ENCODE data around the gene ANKRD49. TPM values are rescaled to one million over a fixed set of nuclear protein-coding genes. Genes with fewer than 3 reads are reported as not detected.

Gene ANKRD49
- total RNA-seq, 4 donors from 2014 or later = 5.0 to 23.4 (median 18.2) TPM

- no peaks in the 10 kb centered on the region for H3K4me1 ChIP-seq
- no peak for DNase-seq (ENCODE audit: low spot score in 2 of 2)
- H3K27me3 ChIP-seq = no peaks in the 10 kb centered on the region
- no peaks in the 10 kb centered on the region for H3K9me3 ChIP-seq
- no peak overlapping the region for H3K27ac ChIP-seq
- WGBS = 55% methylated on average over 3 of the region's 3 CpGs
- TF ChIP-seq EP300 (IDR thresholded peaks at IDR 0.05) (no peak), POLR2A (IDR thresholded peaks at IDR 0.05) (no peak), POLR2AphosphoS5 (IDR thresholded peaks at IDR 0.05) (no peak)
- TF ChIP-seq, protein P1, sequence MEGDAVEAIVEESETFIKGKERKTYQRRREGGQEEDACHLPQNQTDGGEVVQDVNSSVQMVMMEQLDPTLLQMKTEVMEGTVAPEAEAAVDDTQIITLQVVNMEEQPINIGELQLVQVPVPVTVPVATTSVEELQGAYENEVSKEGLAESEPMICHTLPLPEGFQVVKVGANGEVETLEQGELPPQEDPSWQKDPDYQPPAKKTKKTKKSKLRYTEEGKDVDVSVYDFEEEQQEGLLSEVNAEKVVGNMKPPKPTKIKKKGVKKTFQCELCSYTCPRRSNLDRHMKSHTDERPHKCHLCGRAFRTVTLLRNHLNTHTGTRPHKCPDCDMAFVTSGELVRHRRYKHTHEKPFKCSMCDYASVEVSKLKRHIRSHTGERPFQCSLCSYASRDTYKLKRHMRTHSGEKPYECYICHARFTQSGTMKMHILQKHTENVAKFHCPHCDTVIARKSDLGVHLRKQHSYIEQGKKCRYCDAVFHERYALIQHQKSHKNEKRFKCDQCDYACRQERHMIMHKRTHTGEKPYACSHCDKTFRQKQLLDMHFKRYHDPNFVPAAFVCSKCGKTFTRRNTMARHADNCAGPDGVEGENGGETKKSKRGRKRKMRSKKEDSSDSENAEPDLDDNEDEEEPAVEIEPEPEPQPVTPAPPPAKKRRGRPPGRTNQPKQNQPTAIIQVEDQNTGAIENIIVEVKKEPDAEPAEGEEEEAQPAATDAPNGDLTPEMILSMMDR (IDR thresholded peaks at IDR 0.05) = no peak
- no peak overlapping the region for H3K4me3 ChIP-seq
- peaks cover 43% of the 10 kb centered on the region for H3K36me3 ChIP-seq
Observed at GRCh38 chr11:94450048-94450447, 43.7 kb upstream of the ANKRD49 start.

DNA sequence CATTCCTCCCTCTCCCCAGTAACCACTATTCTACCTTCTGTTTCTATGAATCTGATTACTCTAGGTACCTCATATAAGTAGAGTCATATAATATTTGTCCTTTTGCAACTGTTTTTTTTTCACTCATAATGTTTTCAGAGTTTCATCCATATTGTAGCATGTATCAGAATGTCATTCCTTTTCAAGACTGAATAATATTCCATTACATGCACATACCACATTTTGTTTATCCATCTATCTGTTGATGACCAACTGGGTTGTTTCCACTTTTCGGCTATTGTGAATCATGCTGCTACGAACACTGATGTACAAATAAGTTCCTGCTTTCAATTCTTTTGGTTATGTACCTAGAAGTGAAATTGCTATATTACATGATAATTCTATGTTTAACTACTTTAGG is 40.8 kb upstream of the ANKRD49 start:
- Histone ChIP-seq H3K4me3 (no peak overlapping the region), H3K27ac (no peak overlapping the region), H3K4me1 (no peaks in the 10 kb centered on the region), H3K36me3 (peaks cover 23% of the 10 kb centered on the region), H3K27me3 (no peaks in the 10 kb centered on the region), H3K9me3 (no peaks in the 10 kb centered on the region)
- 94% methylated on average over 2 of the region's 2 CpGs for WGBS
- no peak for DNase-seq (ENCODE audit: low spot score in 2 of 2)
- TF ChIP-seq, protein P1 (IDR thresholded peaks at IDR 0.05) = no peak
- TF ChIP-seq EP300 (IDR thresholded peaks at IDR 0.05) (no peak), POLR2A (IDR thresholded peaks at IDR 0.05) (no peak), POLR2AphosphoS5 (IDR thresholded peaks at IDR 0.05) (no peak)

GRCh38 chr11:94454301-94454700 is 39.5 kb upstream of the ANKRD49 start:
- TF ChIP-seq EP300 (IDR thresholded peaks at IDR 0.05) (no peak), POLR2A (IDR thresholded peaks at IDR 0.05) (no peak), POLR2AphosphoS5 (IDR thresholded peaks at IDR 0.05) (no peak)
- TF ChIP-seq, protein P1 (IDR thresholded peaks at IDR 0.05) = no peak
- H3K27ac ChIP-seq = no peak overlapping the region
- H3K36me3 ChIP-seq = peaks cover 25% of the 10 kb centered on the region
- no peaks in the 10 kb centered on the region for H3K9me3 ChIP-seq
- H3K4me1 ChIP-seq = no peaks in the 10 kb centered on the region
- no peak overlapping the region for H3K4me3 ChIP-seq
- no peaks in the 10 kb centered on the region for H3K27me3 ChIP-seq
- 96% methylated on average over 2 of the region's 2 CpGs for WGBS
- no peak for DNase-seq (ENCODE audit: low spot score in 2 of 2)

DNA sequence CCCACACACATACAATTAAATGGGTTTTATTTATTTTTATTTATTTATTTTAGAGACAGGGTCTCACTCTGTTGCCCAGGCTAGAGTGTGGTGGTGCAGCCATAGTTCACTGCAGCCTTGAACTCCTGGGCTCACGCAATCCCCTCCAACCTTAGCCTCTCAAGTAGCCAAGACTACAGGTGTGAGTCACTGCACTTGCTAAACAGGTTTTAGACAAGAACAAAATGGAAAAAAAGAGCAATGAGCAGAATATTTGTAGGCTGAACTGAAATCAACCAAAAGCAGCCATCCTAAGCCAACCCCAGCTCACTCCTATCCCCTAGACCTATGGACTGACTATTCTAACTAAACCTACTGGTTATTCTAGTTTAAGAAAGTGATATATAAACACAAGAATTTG is 37.9 kb upstream of the ANKRD49 start:
- DNase-seq (ENCODE audit: low spot score in 2 of 2) = no peak
- peaks cover 41% of the 10 kb centered on the region for H3K36me3 ChIP-seq
- WGBS = 53% methylated on average over 1 of the region's 1 CpG

DNA sequence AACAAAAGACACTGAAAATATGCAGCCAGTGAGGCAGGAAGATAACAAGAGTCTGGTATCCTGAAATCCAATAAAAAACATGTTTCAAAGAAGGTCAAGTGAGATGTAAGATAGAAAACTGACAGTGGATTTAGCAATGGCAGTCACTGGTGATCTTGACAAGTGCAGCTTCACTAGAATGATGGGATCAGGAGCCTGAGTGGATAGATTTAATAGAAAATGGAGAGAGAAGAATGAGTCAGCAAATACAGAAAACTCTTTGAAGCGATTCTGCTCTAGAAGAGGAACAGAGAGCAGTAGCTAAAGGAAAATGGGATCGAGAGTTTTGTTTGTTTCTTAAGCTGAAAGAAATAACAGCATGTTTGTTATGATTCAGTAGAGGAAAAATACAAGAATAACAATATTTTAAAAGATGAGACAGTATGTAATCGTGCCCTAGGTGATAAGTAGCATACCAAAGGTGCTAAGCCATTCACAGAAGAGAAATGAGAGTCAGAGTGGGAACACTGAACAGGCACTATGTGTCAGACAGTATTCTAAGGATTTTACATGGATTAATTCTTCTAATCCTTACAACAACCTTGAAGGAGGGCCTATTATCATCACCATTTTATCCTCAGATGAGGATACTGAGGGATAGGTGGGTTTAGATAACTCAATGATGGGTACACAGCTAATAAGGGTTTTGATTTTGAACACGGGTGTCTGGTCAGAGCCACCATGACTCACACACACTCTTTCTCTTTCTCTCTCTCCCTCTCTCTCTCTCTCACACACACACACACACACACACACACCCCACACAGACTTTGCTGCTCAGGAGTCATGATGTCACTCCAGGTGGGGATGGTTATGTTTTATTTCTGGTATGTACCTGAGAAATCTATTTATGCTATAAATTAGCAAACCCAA is 36.4 kb upstream of the ANKRD49 start:
- H3K27ac ChIP-seq = no peak overlapping the region
- no peaks in the 10 kb centered on the region for H3K4me1 ChIP-seq
- H3K9me3 ChIP-seq = no peaks in the 10 kb centered on the region
- 80% methylated on average over 4 of the region's 4 CpGs for WGBS
- H3K36me3 ChIP-seq = peaks cover 50% of the 10 kb centered on the region
- no peak for TF ChIP-seq POLR2A (IDR thresholded peaks at IDR 0.05)
- TF ChIP-seq EP300 (IDR thresholded peaks at IDR 0.05) = no peak
- TF ChIP-seq POLR2AphosphoS5 (IDR thresholded peaks at IDR 0.05) = no peak
- TF ChIP-seq, protein P1 (IDR thresholded peaks at IDR 0.05) = no peak
- no peak for DNase-seq (ENCODE audit: low spot score in 2 of 2)
- H3K4me3 ChIP-seq = no peak overlapping the region
- H3K27me3 ChIP-seq = no peaks in the 10 kb centered on the region

More for the DNA sequence above, 37.9 kb upstream of the ANKRD49 start:
- no peak overlapping the region for H3K4me3 ChIP-seq
- no peak overlapping the region for H3K27ac ChIP-seq
- no peaks in the 10 kb centered on the region for H3K9me3 ChIP-seq
- H3K27me3 ChIP-seq = no peaks in the 10 kb centered on the region
- H3K4me1 ChIP-seq = no peaks in the 10 kb centered on the region
- TF ChIP-seq EP300 (IDR thresholded peaks at IDR 0.05) (no peak), POLR2AphosphoS5 (IDR thresholded peaks at IDR 0.05) (no peak), POLR2A (IDR thresholded peaks at IDR 0.05) (no peak)
- TF ChIP-seq, protein P1 (IDR thresholded peaks at IDR 0.05) = no peak
